SK-N-SH (cell line): Measurements from ENCODE around the gene TSPAN4.

Source experiments
- CTCF ChIP-seq: fragments of 200-600 bp; sonication (generic); IDR thresholded peaks from 2 replicates; pipeline ENCODE4 v1.6.1; 2017; ENCODE audit warnings: antibody characterized with exemption, mild to moderate bottlenecking, moderate library complexity
- ELF1 ChIP-seq: IDR thresholded peaks from 2 replicates; pipeline ENCODE4 v1.4.0; 2012
- EP300 ChIP-seq, 2 experiments: IDR thresholded peaks; 2 replicates each; pipeline versions ENCODE4 v1.4.0 to v1.6.1; 2012; ENCODE audit warnings: borderline replicate concordance in 1 of 2, low read depth in 1 of 2, low read length in 1 of 2
- MEF2A ChIP-seq: IDR thresholded peaks from 2 replicates; pipeline ENCODE4 v1.4.0; 2012; ENCODE audit warnings: low read depth, borderline replicate concordance
- NFIC ChIP-seq: IDR thresholded peaks from 2 replicates; pipeline ENCODE4 v1.4.0; 2012; ENCODE audit warnings: borderline replicate concordance
- RAD21 ChIP-seq: IDR thresholded peaks from 2 replicates; pipeline ENCODE4 v1.6.1; 2012; ENCODE audit warnings: mild to moderate bottlenecking, low read length
- REST ChIP-seq: IDR thresholded peaks from 2 replicates; pipeline ENCODE4 v1.6.1; 2012; ENCODE audit warnings: mild to moderate bottlenecking, low read depth, low read length, moderate library complexity
- RFX5 ChIP-seq: IDR thresholded peaks from 2 replicates; pipeline ENCODE4 v1.6.1; 2012; ENCODE audit warnings: mild to moderate bottlenecking, improper control_type of control experiment, low read length
- TEAD4 ChIP-seq: IDR thresholded peaks from 2 replicates; pipeline ENCODE4 v1.4.0; 2012; ENCODE audit warnings: mild to moderate bottlenecking, borderline replicate concordance; ENCODE audit not compliant: insufficient read depth
- ZBTB33 ChIP-seq: IDR thresholded peaks from 2 replicates; pipeline ENCODE4 v1.4.0; 2012; ENCODE audit warnings: low read depth, borderline replicate concordance

GRCh38 chr11:890794-891540 is 48.3 kb downstream of the TSPAN4 start:
- TF ChIP-seq EP300 (IDR thresholded peaks at IDR 0.05; ENCODE audit: borderline replicate concordance in 1 of 2, low read depth in 1 of 2, low read length in 1 of 2) (no peak), NFIC (no peak), REST (no peak), MEF2A (no peak), RAD21 (no peak), CTCF (no peak), ZBTB33 (no peak), RFX5 (no peak), ELF1 (no peak), TEAD4 (no peak)
